ENCODE data around the gene HM13. TPM values are rescaled to one million over a fixed set of nuclear protein-coding genes. Genes with fewer than 3 reads are reported as not detected.

The HM13 gene
- total RNA-seq, 2 experiments from 2014 or later: 51.3 to 148 TPM

DNA sequence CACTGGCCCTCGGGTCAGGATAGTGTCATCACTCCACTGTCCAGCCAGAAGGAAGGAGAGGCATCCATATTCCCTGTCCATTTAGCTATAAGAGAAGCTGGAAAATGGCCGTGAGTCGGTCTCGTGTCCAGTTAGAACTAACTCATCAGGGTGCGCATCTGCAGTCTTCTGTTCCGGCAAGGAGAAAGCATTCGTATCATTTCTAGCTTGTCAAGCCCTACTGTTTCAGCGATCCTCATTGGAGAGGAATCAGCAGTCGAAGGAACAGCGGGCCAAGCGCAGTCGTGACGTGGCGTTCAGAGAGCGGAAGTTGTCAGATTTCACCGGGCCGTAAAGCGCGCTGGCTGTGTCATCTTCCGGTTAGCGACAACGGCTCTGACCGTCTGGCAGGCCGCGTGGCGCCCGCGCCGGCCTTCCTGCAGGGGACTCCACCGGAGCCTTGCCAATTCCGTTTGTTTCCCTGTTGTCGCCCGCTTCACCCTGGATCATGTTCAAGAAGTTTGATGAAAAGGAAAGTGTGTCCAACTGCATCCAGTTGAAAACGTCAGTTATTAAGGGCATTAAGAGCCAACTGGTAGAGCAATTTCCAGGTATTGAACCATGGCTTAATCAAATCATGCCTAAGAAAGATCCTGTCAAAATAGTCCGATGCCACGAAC is 32.9 kb downstream of the HM13 start:
- H3K27ac ChIP-seq (ENCODE audit: low read depth, low read length, poor library complexity, severe bottlenecking): peak overlapping the region; percentile 53
- CTCF ChIA-PET (ENCODE audit: unreplicated experiment): interaction anchor here (0.6 kb wide), 1 partner anchor 17 kb away, joined by 6 read pairs; no protein-coding TSS in a partner anchor
- H3K4me3 ChIP-seq (ENCODE audit: low read depth, low read length, poor library complexity, severe bottlenecking): peak overlapping the region; percentile 74
- no peaks in the 10 kb centered on the region for H3K9me2 ChIP-seq (ENCODE audit: insufficient read depth, low read length)
- no peaks in the 10 kb centered on the region for H4K20me1 ChIP-seq (ENCODE audit: insufficient read depth, low read length)
- peak; percentile 87 for DNase-seq (ENCODE audit: low spot score)
- peaks cover 10% of the 10 kb centered on the region for H3K4me1 ChIP-seq (ENCODE audit: insufficient read depth, low read length, poor library complexity, severe bottlenecking)
- POLR2A ChIA-PET: interaction anchor here (0.7 to 2.7 kb wide), 3 partner anchors 10 to 26 kb away, joined by 3 to 10 read pairs (median 4); no protein-coding TSS in a partner anchor
- intact Hi-C loops (cut with micrococcal nuclease; ENCODE audit: unreplicated experiment): no loop called here
- H3K79me2 ChIP-seq (ENCODE audit: insufficient read depth, low read depth, low read length): peaks cover 26% of the 10 kb centered on the region
- TF ChIP-seq EZH2phosphoT487 (IDR thresholded peaks at IDR 0.05; ENCODE audit: borderline replicate concordance, low read depth, low read length): no peak
- TF ChIP-seq, protein P1, sequence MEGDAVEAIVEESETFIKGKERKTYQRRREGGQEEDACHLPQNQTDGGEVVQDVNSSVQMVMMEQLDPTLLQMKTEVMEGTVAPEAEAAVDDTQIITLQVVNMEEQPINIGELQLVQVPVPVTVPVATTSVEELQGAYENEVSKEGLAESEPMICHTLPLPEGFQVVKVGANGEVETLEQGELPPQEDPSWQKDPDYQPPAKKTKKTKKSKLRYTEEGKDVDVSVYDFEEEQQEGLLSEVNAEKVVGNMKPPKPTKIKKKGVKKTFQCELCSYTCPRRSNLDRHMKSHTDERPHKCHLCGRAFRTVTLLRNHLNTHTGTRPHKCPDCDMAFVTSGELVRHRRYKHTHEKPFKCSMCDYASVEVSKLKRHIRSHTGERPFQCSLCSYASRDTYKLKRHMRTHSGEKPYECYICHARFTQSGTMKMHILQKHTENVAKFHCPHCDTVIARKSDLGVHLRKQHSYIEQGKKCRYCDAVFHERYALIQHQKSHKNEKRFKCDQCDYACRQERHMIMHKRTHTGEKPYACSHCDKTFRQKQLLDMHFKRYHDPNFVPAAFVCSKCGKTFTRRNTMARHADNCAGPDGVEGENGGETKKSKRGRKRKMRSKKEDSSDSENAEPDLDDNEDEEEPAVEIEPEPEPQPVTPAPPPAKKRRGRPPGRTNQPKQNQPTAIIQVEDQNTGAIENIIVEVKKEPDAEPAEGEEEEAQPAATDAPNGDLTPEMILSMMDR (conservative IDR thresholded peaks at IDR 0.05; ENCODE audit: low read length): no peak
- H3K4me2 ChIP-seq (ENCODE audit: low read length): peak overlapping the region; percentile 82
- peaks cover 72% of the 10 kb centered on the region for H3K36me3 ChIP-seq (ENCODE audit: insufficient read depth, low read length)
- no peaks in the 10 kb centered on the region for H3K9me3 ChIP-seq (ENCODE audit: low read length)
- peak overlapping the region; percentile 37; the same call in 1 of the 2 replicates for H2AFZ ChIP-seq (ENCODE audit: low read length)
- BruUV-seq (replicated peaks): no TSS peak

DNA sequence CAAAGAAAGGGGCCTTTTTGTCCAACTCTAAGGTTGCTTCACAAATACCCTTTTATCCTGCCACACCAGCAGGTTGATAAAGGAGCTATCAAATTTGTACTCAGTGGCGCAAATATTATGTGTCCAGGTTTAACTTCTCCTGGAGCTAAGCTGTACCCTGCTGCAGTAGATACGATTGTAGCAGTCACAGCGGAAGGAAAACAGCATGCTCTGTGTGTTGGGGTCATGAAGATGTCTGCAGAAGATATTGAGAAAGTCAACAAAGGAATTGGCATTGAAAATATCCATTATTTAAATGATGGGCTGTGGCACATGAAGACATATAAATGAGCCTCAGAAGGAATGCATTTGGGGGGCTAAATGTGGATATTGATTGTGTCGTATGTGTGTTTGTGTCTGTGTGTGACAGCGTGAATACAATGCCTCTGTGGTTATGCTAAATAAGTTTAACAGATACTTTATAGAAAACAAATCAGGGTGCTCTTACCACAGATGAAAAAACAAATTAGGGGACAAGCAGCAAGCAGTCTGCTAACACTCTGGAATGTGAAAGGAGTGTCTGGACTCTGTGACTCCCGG is 33.6 kb downstream of the HM13 start:
- Histone ChIP-seq H3K36me3 (ENCODE audit: insufficient read depth, low read length) (peaks cover 71% of the 10 kb centered on the region), H4K20me1 (ENCODE audit: insufficient read depth, low read length) (no peaks in the 10 kb centered on the region), H3K4me3 (ENCODE audit: low read depth, low read length, poor library complexity, severe bottlenecking) (peak overlapping the region; percentile 74), H3K4me2 (ENCODE audit: low read length) (peak overlapping the region; percentile 82), H3K4me1 (ENCODE audit: insufficient read depth, low read length, poor library complexity, severe bottlenecking) (peaks cover 10% of the 10 kb centered on the region), H3K9me2 (ENCODE audit: insufficient read depth, low read length) (no peaks in the 10 kb centered on the region), H3K9me3 (ENCODE audit: low read length) (no peaks in the 10 kb centered on the region), H2AFZ (ENCODE audit: low read length) (no peak overlapping the region), H3K79me2 (ENCODE audit: insufficient read depth, low read depth, low read length) (peaks cover 26% of the 10 kb centered on the region), H3K27ac (ENCODE audit: low read depth, low read length, poor library complexity, severe bottlenecking) (peak overlapping the region; percentile 53)
- TF ChIP-seq EZH2phosphoT487 (IDR thresholded peaks at IDR 0.05; ENCODE audit: borderline replicate concordance, low read depth, low read length): no peak
- TF ChIP-seq, protein P1 (conservative IDR thresholded peaks at IDR 0.05; ENCODE audit: low read length): no peak
- ChIA-PET CTCF (ENCODE audit: unreplicated experiment) (no interaction called here), POLR2A (interaction anchor here (1.1 to 2.7 kb wide), 2 partner anchors 19 to 27 kb away, joined by 4 to 10 read pairs; no protein-coding TSS in a partner anchor)
- TSS peak; percentile 64 for BruUV-seq (replicated peaks)
- intact Hi-C loops (cut with micrococcal nuclease; ENCODE audit: unreplicated experiment): no loop called here
- peak; percentile 26 for DNase-seq (ENCODE audit: low spot score)
